IPS DF 6.9 (cell line): ENCODE measurements around the gene DNAAF2.
"Not testable (repeated sequence)": the region's sequence is repeated elsewhere in the genome, so short reads cannot be mapped to it uniquely, and the experiment has no call there.

ENCODE experiments used
- DNase-seq: peaks from one replicate; pipeline ENCODE4 v3.0.0-alpha.2; 2013; ENCODE audit warnings: low read depth, low spot score
- H3K27ac ChIP-seq: one replicate; pipeline ENCODE4 v1.5.1; 2013; ENCODE audit warnings: low read length, control low read depth
- H3K27me3 ChIP-seq: 2 replicates; pipeline ENCODE4 v1.6.1; 2013; ENCODE audit warnings: mild to moderate bottlenecking, low read length; ENCODE audit not compliant: control insufficient read depth, insufficient read depth
- H3K36me3 ChIP-seq: 2 replicates; pipeline ENCODE4 v1.6.1; 2013; ENCODE audit warnings: low read length; ENCODE audit not compliant: control insufficient read depth, insufficient read depth
- H3K4me1 ChIP-seq: 2 replicates; pipeline ENCODE4 v1.6.1; 2013; ENCODE audit warnings: low read length; ENCODE audit not compliant: control insufficient read depth, insufficient read depth
- H3K4me3 ChIP-seq: 2 replicates; pipeline ENCODE4 v1.5.1; 2013; ENCODE audit warnings: mild to moderate bottlenecking, low read length
- H3K9me3 ChIP-seq: 2 replicates; pipeline ENCODE4 v1.6.1; 2013; ENCODE audit warnings: low read length, inconsistent platforms; ENCODE audit not compliant: control insufficient read depth, insufficient read depth
- WGBS: extraction: QIAGEN DNeasy Blood & Tissue Kit; methylation state at CpG from one replicate; pipeline ENCODE4 v1.1.7; 2013; ENCODE audit warnings: mixed read lengths, missing lambda C conversion rate; ENCODE audit not compliant: insufficient read length, insufficient coverage; 5-methylcytosine and 5-hydroxymethylcytosine counted together

The DNAAF2 gene

GRCh38 chr14:49634547-49635334, at the start of gene DNAAF2:
TSS of gene DNAAF2 (minus strand) at chr14:49635244. CDS start at chr14:49635149, 95 bp downstream.
- H3K4me3 ChIP-seq = peak within 1 kb of the TSS; percentile 84
- no peak for DNase-seq
- H3K27ac ChIP-seq = no peak within 1 kb of the TSS
- no CpG with 5 or more reads among the region's 80 CpGs for WGBS
- H3K4me1 ChIP-seq = no peaks in the 10 kb centered on the region
- no peaks in the 10 kb centered on the region for H3K27me3 ChIP-seq
- no peaks in the 10 kb centered on the region for H3K9me3 ChIP-seq
- no peaks in the 10 kb centered on the region; the same call in 1 of the 2 replicates for H3K36me3 ChIP-seq

GRCh38 chr14:49679271-49679670, 44.2 kb upstream of the DNAAF2 start:
- Histone ChIP-seq H3K27ac (no peak overlapping the region), H3K4me3 (no peak overlapping the region), H3K27me3 (no peaks in the 10 kb centered on the region; the same call in 1 of the 2 replicates), H3K36me3 (peaks cover 8% of the 10 kb centered on the region), H3K4me1 (no peaks in the 10 kb centered on the region), H3K9me3 (no peaks in the 10 kb centered on the region)
- no CpG with 5 or more reads among the region's 2 CpGs for WGBS
- no peak for DNase-seq

- WGBS = no CpG with 5 or more reads among the region's 4 CpGs
- H3K4me1 ChIP-seq = no peaks in the 10 kb centered on the region
- H3K36me3 ChIP-seq = peaks cover 8% of the 10 kb centered on the region
- H3K27me3 ChIP-seq = no peaks in the 10 kb centered on the region; the same call in 1 of the 2 replicates
- no peak overlapping the region for H3K4me3 ChIP-seq
- H3K27ac ChIP-seq = no peak overlapping the region
- DNase-seq = no peak
- H3K9me3 ChIP-seq = no peaks in the 10 kb centered on the region
These were observed 42.6 kb upstream of the DNAAF2 start for GRCh38 chr14:49677643-49678042.

- H3K36me3 ChIP-seq = peaks cover 8% of the 10 kb centered on the region
- no peak overlapping the region for H3K4me3 ChIP-seq
- no peaks in the 10 kb centered on the region for H3K9me3 ChIP-seq
- no peaks in the 10 kb centered on the region; the same call in 1 of the 2 replicates for H3K27me3 ChIP-seq
- no CpG with 5 or more reads among the region's 2 CpGs for WGBS
- H3K27ac ChIP-seq = no peak overlapping the region
- no peak for DNase-seq
- no peaks in the 10 kb centered on the region for H3K4me1 ChIP-seq
These were observed 38.5 kb upstream of the DNAAF2 start for GRCh38 chr14:49673586-49673985.

- no peak for DNase-seq
- Histone ChIP-seq H3K4me3 (no peak overlapping the region), H3K9me3 (no peaks in the 10 kb centered on the region), H3K36me3 (no peaks in the 10 kb centered on the region; the same call in 1 of the 2 replicates), H3K27me3 (no peaks in the 10 kb centered on the region), H3K27ac (no peak overlapping the region), H3K4me1 (no peaks in the 10 kb centered on the region)
These were observed 35.4 kb upstream of the DNAAF2 start for GRCh38 chr14:49670475-49670874.

- WGBS = no CpG with 5 or more reads among the region's 2 CpGs
- DNase-seq = no peak
- H3K27ac ChIP-seq = no peak overlapping the region
These were observed 24.7 kb upstream of the DNAAF2 start for GRCh38 chr14:49659526-49660455.

GRCh38 chr14:49657500-49657899, 22.5 kb upstream of the DNAAF2 start:
- not testable (repeated sequence) for H3K27ac ChIP-seq, H3K27me3 ChIP-seq, H3K4me3 ChIP-seq, H3K9me3 ChIP-seq, DNase-seq, H3K36me3 ChIP-seq, H3K4me1 ChIP-seq
- no CpG with 5 or more reads among the region's 6 CpGs for WGBS

More at GRCh38 chr14:49659526-49660455, 24.7 kb upstream of the DNAAF2 start:
- Histone ChIP-seq H3K9me3 (no peaks in the 10 kb centered on the region), H3K4me3 (no peak overlapping the region), H3K27me3 (no peaks in the 10 kb centered on the region), H3K4me1 (no peaks in the 10 kb centered on the region), H3K36me3 (no peaks in the 10 kb centered on the region)

- Histone ChIP-seq H3K4me3 (no peak overlapping the region), H3K36me3 (peaks cover 2% of the 10 kb centered on the region; the same call in 1 of the 2 replicates), H3K27me3 (no peaks in the 10 kb centered on the region), H3K9me3 (no peaks in the 10 kb centered on the region), H3K27ac (no peak overlapping the region), H3K4me1 (no peaks in the 10 kb centered on the region)
- WGBS = 100% methylated on average over 1 of the region's 3 CpGs
- no peak for DNase-seq
These were observed 19.5 kb upstream of the DNAAF2 start for GRCh38 chr14:49654511-49654910.

- WGBS = no CpG with 5 or more reads among the region's 6 CpGs
- Histone ChIP-seq H3K36me3 (peaks cover 2% of the 10 kb centered on the region; the same call in 1 of the 2 replicates), H3K27me3 (no peaks in the 10 kb centered on the region), H3K4me1 (no peaks in the 10 kb centered on the region), H3K9me3 (no peaks in the 10 kb centered on the region), H3K27ac (no peak overlapping the region), H3K4me3 (no peak overlapping the region)
- no peak for DNase-seq
These were observed 18.5 kb upstream of the DNAAF2 start for GRCh38 chr14:49653508-49653907.

GRCh38 chr14:49642163-49642562, 7.1 kb upstream of the DNAAF2 start:
- no peaks in the 10 kb centered on the region for H3K36me3 ChIP-seq
- H3K27ac ChIP-seq = no peak overlapping the region
- DNase-seq = no peak
- H3K9me3 ChIP-seq = no peaks in the 10 kb centered on the region
- H3K4me1 ChIP-seq = no peaks in the 10 kb centered on the region
- no peaks in the 10 kb centered on the region for H3K27me3 ChIP-seq
- no peak overlapping the region for H3K4me3 ChIP-seq
